ENCODE measurements around the gene HERPUD1.
"Not testable (repeated sequence)": the region's sequence is repeated elsewhere in the genome, so short reads cannot be mapped to it uniquely, and the experiment has no call there.

The HERPUD1 gene

GRCh38 chr16:56911771-56912571 lies 20.0 kb upstream of the HERPUD1 start:
- no peak for FAIRE-seq

- no peak for FAIRE-seq
Observed at GRCh38 chr16:56912746-56913708, 18.9 kb upstream of the HERPUD1 start.

- FAIRE-seq, result no peak
Observed at GRCh38 chr16:56914896-56915295, 17.0 kb upstream of the HERPUD1 start.

- no peak for FAIRE-seq
Observed at GRCh38 chr16:56915336-56916119, 16.4 kb upstream of the HERPUD1 start.

- no peak for FAIRE-seq
Observed at GRCh38 chr16:56916571-56917403, 15.2 kb upstream of the HERPUD1 start.

- no peak for FAIRE-seq
Observed at GRCh38 chr16:56918467-56919012, 13.4 kb upstream of the HERPUD1 start.

GRCh38 chr16:56919099-56919800 lies 12.7 kb upstream of the HERPUD1 start:
- FAIRE-seq, result no peak

GRCh38 chr16:56921571-56921970 lies 10.4 kb upstream of the HERPUD1 start:
- no peak for FAIRE-seq

- FAIRE-seq, result no peak
Observed at GRCh38 chr16:56923481-56924091, 8.4 kb upstream of the HERPUD1 start.

- no peak for FAIRE-seq
Observed at GRCh38 chr16:56927471-56927870, 4.5 kb upstream of the HERPUD1 start.

- no peak for FAIRE-seq
Observed at GRCh38 chr16:56929639-56930038, 2.3 kb upstream of the HERPUD1 start.

GRCh38 chr16:56930486-56931270 lies 1.3 kb upstream of the HERPUD1 start:
- no peak for FAIRE-seq

- FAIRE-seq, result no peak
Observed at GRCh38 chr16:56931271-56931891, 561 bp upstream of the HERPUD1 start.

- FAIRE-seq, result no peak
Observed at GRCh38 chr16:56932721-56933619, 1.0 kb downstream of the HERPUD1 start.

GRCh38 chr16:56933828-56934598 lies 2.1 kb downstream of the HERPUD1 start:
- FAIRE-seq, result no peak

- FAIRE-seq, result not testable (repeated sequence)
Observed at GRCh38 chr16:56934599-56935145, 2.7 kb downstream of the HERPUD1 start.

- FAIRE-seq, result no peak
Observed at GRCh38 chr16:56935201-56935600, 3.3 kb downstream of the HERPUD1 start.

All from TTC549 (cell line).